Cerebellar cortex (tissue), 1 donor: ENCODE results near the gene CACNA2D3.
A peak's percentile ranks its signal among the peaks of the same experiment; 100 is the strongest.

Source experiments
- DNase-seq: peaks from one replicate; pipeline ENCODE4 v3.0.0-alpha.2; 2015; ENCODE audit warnings: low spot score

Gene CACNA2D3

DNA sequence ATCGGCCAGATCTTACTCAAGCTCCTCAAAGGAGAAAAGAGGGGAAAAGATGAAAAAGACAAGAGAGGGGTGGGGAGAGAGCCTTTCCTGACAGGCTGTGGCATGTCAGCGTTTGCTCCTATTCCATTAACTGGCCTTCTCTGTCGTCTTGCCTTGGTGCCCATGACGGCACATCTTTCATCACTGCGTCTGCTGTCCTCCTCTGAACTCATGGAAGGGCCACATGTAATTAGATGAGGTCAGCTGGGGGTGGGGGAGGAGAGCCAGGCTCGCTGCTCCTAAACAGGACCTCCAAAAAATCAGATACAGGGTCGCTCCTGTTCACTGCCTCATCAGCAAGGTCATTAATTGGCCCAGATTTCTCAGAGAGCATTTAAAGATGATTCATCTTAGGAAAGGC, 755.8 kb downstream of the CACNA2D3 start:
- no peak for DNase-seq

DNA sequence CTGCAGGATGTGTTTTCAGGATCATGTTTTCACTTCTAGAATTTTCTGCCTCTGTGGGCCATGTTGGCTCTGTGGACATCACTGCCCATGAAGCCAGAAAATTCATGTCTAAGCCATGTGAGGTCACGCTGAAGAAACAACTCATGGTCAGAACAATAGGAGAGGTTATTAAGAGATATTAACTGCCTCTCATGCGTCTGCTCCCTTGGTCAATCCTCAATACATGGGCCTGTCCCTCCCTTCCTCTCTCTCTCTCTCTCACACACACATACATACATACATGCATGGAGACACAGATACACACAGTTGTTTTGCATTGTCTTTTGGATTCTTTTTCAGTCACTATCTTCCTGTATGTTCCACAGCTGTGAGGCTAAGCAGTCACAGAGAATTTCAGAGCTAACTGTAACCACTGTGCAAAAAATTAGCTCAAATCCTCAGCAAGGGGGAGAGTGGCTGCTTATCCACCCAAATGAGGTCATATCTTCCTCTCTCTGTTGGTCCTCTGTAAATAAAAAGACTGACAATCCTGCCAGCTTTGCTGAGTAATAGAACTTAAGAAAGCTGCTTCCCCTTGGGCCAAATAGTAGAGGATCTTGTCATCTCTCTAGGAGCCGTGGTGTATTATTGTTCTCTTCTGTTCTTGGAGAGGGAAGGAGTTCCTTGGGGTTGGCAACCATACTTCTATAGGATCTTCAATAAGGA, 759.9 kb downstream of the CACNA2D3 start:
- no peak for DNase-seq

DNA sequence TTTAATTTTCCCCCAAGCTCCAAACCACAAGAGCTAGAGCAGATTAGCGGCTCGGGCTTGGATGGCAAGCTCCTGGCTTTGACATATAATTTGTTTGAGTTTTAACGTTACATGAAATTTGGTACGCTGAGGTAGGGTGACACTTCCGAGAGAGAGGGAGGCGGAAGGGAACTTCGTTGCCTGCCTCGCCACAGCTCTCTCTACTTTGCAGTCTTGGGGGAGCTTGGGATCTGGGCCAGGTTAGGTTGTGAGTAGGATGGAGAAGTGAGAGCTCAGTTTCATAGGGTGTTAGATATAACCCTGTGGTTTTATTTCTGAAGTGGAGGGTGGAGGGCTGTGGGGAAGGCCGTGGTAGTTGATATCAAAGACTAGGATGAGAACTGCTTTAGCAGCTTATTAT, 765.8 kb downstream of the CACNA2D3 start:
- DNase-seq: no peak

DNA sequence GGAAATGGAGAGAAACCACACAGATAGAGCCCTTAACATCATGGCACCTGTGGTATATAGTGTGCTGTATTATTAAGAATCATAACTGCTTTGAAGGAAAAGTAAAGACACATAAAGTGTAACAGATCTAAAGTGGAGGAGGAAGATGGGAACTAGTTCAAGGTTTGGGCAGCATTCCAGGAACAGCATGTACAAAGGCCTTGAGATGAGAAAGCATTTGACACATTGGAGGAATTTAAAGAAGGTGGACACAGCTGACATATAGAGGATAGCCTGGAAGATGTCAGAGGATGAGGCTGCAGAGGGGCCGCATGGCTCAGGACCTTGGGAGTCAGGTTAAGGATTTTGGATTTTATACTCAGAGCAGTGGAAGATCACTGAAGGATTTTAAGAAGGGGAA, 766.5 kb downstream of the CACNA2D3 start:
- DNase-seq: no peak

DNA sequence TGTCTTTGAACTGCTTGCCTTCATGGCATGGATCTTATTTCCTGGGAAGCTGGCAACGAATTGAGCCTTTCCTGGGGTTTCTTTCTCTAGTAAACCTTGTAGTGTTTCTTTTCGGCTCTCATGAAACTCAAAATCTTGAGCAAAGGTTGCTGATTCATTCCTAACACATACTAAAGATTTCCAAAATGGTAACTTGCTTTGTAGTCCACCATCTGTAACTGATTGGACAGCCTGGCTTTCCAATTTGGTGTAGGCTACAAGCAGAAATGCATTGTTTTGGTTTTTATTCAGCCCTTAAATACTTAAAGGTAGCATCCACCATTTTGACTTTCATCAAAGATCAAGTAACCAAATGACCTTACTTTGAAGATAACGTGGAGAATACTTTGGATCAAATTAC, 767.4 kb downstream of the CACNA2D3 start:
- no peak for DNase-seq

DNA sequence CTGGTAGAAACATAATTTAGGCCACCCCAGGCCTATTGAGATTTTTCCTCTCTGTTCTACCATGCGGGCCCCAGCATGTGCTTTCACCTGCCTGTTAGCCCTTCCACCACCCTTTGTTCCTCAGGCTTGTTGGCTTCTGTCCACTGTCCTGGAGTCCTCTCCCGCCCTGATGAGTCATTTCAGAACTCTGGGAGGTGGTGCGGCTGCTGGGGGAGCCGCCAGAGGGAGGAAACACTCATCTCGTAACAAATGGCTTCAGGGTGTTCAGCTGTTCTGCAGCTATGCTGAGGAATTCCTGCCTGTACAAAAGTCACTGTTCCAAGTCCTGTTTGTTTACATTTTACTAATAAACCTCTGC, 769.2 kb downstream of the CACNA2D3 start:
- DNase-seq: peak; percentile 36

DNA sequence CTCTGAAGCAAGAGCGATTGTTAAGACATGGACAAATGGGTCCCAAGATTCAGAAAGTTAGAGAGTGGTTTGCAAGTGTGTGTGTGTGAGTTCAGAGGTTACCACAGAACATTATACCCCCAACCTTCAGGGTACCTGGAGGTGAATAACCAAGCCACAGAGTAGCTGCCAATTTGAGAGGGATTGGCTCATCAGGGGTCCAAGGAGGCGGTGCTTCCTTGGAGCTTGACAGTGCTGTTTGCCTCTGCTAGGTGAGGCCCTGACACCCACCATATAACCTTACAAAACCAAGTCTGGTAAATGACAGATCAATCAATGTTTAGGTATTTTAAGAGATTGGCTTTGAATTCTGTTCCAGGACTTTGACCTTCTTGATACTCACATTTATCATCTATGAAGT, 769.8 kb downstream of the CACNA2D3 start:
- no peak for DNase-seq

DNA sequence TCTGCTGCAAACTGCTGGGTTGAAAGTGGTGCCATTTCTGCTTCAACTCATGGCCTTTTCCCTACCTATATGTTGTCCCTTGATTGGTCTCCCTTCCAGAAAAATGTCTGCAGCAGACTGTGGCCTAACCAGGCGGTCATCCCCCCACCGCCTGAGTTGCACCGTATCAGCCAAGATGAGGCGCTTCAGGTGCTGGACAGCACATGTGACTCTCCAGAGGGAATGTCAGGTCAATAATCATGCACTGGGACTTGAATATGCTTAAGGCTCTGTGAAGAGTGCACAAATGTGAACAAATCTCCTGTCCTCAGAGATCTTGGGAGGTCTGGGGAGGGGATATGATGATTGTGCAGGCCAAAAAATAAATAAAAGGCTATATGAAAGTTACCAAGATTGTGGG, 773.3 kb downstream of the CACNA2D3 start:
- no peak for DNase-seq

DNA sequence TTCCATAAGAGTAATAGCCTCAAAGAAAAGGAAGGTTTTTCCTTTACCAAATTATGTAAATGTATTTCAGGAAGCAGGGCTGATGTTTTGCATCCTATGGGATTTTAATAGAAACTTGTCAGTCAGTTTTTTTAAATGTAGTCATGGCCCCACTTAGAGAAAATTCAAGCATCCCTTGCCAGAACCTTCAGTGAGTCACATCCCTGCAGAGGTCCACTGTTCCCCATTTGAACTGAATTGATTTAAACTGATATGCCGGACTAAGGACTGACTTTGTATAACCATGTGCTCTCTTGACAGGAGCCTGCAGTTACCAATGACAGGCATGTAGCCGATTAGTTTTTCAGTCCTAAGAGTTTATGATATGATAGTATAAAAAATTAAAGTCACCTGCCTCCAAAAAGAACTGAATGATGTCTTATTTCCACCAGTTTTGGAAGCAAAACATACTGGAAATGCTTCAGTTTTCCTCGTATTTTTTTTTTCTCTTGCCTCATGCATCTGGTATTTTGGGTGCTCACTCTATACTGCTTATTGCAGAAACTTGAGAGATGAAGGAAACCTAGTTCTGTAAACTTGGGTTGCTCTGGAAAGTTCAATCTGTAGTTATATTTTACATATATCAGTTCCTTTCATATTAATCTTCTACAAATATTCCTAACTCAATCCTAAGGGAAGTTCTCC, 774.8 kb downstream of the CACNA2D3 start:
- DNase-seq: no peak

DNA sequence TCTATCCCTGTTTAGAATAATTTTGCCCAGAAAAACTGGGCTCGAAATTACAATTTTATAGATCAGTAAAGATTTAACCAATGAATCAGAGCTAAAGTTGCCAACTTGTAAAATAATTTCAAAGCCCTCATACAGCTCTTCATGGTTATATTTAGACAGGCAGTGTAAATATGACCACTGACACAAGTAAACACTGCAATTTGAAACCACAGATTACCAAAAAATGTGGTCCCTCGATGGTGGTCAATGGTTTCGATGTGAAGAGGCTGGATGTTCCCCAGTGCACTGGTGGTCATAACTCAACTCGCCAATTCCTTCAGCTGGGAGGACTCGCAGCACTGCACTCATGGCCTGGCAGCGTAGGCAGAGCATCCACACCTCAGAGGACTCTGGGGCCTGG, 776.9 kb downstream of the CACNA2D3 start:
- DNase-seq: no peak

DNA sequence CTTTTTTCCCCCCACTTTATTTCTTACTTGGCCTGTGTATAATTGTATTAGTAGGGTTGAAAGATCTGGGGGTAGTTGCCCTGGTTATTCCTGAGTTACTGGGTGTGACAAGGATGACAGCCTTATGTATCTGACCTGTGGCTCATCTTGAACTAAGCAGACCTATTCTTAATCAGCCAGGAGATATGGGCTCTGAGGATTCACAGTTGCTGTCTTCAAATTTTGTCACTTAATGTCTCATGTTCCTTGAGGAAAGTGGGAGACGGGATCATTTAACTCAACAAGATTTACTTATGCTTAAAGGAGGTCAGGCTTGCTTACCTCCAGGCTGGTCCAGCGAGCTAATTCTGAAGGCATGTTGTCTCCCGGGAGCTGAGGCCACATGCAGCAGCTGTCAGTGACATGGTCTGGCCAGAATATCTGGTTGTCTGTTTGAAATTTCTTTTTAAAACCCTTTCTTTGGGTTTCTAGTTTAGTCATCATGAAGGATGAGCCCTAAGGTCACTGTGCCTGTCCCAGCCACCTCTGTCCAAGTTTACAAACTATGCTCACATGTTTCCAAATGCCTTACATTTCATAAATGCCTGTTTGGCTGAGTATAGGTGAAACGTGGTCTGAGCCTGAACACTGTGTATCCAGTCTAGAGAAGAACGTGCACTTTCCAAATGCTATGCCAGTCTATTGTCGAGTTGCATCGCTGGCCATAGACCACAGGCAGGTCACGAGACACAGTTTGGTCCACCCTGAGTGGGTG, 778.7 kb downstream of the CACNA2D3 start:
- DNase-seq: no peak

DNA sequence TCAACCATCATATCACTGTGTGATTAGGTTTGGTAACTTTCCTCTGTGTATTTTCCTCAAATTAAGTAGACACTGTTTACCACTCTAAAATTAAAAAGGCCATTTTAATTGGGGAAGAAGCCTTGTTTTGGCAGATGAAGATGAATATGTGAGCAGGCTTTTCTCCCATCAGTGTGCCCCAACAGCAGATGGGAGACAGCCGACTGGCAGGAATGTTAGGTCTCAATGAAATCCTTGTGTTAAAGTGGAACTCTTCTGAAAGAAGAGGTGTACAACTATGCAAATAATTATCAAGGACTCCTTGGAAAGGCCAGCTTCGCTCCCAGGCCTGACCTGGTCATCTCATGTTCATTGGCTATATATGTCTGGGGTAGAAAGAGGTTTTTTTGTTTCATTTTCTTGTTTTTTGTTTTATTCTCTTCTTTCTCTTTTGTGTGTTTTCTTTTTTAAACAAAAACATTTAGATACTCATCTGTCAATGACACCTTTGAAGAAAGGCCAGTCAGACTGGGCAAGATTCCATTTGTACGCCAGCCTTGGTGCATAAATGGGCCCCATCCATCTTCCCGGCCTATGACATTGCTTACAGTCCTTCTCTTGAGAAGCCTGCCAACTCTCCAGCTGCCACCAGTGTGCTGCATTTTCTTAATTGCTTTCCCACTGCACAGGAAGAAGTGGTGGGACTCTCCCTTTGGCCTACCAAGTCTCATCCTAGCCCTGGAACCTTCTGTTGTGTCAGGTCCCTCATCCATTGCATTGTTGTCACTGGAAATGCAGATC, 779.7 kb downstream of the CACNA2D3 start:
- DNase-seq: no peak

DNA sequence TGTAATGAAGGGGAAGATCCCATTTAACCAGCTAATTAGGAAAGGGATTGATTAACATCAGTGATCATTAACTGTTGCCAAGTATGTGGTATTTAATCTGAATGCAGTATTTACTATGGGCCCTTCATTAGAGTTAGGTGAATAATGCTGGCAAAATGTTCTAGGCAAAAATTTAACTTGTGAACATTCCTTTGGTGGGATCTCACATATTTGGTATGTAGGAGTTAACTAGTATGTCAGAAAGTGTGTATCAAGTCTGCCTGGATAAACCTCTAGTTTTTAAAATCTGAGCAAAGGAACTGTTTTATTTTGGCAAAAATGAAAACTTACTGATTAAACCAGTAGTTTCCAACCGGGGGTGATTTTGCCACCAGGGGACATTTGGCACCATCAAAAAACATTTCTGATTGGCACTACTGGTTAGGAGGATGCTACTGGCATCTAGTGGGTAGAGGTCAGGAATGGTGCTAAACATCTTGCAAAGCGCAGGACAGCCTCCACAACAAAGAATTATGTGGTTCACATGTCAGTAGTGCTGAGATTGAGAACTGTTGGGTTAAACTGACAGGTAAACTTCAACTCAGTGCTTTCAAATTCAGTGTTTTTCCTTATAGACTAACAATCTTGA, 783.0 kb downstream of the CACNA2D3 start:
- DNase-seq: no peak

DNA sequence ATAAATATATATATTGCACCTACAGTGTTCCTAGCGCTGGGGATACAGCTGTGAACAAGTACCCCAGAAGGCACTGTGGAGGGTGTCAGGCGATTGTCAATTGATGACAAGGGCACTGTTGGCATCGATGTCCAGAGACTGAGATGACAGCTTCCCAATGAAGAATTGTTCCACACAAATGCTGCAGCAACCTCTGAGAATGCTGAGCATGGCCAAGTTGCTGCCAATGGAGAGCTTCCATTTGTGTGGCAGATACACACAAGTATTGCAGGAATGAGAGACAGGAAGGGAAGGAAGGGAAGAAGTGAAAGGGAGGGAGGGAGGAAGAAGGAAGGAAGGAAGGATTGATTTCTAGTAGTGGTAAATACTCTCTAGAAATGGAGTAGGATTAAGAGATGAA, 783.6 kb downstream of the CACNA2D3 start:
- no peak for DNase-seq

DNA sequence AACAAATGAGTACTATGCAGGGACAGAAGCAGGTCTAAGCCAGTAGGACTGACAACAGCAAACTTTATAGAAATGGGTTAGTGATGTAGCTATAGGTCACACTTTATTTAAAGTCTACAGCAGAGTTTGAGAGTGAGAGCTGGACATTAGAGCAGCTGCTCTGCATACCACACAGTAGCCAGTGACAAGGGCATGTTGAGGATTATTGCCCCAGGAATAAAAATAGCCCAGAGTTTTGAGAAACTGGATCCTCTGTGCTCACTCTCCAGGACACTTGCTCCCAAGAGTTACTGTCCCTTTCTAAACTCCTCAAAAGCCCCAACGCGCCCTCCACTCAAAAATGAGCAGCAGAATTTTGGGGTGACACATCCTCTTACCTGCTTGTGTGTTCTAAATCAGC, 784.4 kb downstream of the CACNA2D3 start:
- DNase-seq: no peak

DNA sequence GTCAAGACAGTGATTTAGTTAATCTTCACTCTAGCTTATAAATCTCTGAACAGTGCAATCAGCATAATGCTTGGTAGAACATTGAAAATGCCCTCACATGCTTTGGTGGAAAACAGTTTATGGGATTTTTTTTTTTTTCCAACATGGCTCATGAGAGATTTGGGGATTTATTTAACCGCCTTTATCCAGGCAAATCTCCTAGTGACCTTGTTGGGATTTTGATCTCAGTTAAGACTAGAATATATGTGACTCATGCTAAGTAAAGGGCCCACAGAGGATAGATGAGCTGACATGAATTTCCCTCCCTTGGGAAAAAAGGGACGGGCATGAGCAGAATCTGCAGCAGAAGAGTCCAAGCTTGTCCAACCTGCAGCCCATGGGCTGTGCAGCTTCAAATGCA, 786.8 kb downstream of the CACNA2D3 start:
- no peak for DNase-seq

DNA sequence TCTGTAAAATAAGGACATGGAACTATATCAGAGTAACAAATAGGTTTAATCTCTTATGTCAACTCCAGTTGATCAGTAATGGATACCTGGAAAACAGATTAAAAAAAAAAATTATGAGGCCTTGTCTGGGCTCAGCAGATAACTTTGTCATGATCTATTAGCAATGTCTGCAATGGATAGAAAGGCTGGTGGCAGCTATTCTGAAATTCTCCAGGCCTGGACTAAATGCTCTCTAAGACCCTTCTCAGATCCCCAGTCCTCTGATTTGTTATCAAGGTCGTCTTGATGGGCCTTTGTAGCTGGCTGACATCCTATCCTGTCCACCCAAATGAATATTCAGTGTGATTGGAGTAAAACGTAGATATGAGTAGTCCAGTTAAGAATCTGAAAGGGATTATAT, 791.8 kb downstream of the CACNA2D3 start:
- no peak for DNase-seq

DNA sequence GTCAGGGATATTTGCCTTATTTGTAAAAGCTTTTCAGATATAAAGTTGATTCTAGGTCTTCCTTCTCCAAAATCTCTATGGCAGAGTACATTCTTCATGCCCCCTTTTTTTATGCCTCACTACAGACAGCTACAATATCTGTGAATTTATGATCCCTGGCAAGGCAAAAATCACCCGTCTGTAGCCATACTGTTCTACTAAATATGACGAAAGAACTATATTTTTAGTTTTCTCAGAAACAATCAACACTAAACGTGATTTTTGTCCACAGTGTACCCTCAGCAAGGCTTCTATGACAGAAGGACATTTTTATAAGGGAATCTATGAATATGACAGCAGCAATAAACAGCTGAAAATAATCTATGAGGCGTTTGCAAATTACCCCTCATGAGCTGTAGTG, 792.8 kb downstream of the CACNA2D3 start:
- DNase-seq: no peak

DNA sequence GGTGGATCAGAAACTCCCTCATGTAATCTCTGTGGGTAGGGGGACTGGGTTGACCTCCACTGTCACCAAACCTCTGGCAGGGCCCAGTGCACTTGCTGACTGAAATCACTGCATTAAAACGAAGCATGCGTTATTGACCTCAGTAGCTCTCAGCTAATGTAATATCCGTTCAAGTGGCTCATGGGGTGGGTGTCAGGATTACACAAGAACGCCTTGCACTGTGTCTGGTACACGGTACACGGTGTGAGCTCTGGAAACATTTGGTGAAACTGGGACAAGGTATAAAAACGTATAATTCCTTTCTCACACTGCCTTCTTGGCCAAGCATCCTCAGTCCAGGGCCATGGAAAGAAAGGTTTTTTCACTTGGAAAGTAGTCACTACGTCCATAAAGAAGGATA, 793.6 kb downstream of the CACNA2D3 start:
- DNase-seq: no peak

DNA sequence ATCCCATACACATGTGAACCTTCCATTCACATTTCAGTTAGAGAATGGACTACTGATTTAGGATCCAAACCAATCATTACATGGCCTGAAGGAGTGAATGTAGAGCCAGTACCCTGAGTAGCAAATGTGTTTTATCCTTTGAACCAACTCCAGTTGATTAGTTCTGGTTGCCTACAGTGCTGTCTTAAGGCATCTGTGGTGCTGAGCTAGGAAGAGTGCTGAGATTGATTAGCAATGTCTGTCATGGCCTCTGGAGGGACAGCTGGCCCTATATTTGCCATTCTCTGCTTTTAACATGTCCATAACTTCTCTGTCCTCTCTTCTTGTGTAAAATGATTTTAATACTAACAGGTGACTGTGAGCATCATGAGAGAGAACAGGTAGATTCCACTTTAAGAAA, 794.4 kb downstream of the CACNA2D3 start:
- no peak for DNase-seq

DNA sequence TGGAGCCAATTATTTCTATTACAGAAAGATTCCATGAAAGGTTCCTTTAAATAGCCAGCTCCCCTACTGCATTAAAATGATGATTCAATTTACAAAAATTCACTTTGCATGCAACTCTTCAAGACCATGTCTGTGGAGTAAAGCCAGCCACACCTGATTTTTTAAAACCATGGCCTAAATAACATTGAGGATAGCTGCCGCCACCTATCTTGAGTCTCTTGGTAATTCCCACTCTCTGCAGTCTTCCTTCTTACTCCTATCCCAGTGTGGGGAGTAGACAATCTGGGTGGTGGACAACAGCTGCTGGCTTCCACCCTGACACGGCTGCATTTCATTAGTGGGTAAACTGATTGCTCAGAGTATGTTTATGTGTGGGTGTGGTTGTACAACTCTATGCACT, 794.8 kb downstream of the CACNA2D3 start:
- no peak for DNase-seq

DNA sequence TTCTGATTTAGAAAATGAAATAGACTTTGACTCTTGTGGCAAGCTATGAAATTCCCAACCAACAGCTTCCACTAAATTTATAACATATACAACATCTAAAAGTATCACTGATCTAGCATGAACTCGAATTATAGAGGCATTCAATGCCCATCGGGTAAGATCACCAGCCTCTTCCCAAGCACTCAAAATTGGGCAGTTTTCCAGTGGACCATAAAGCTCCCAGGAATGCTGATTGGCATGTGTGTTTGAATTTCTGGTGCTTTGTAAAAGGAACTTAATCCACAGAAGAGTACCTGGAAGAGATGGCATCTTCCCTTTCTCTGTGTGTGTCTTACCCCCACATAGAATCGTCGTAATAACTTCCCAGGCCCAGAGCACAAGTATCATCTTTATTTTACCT, 795.5 kb downstream of the CACNA2D3 start:
- no peak for DNase-seq
